Omental fat pad (tissue), 4 donors: ENCODE data around the gene MAPK8IP2. TPM values are rescaled to one million over a fixed set of nuclear protein-coding genes. Genes with fewer than 3 reads are reported as not detected.

ENCODE experiments used
- ATAC-seq: fragments of 150-250 bp; one replicate; pipeline ENCODE4 v1.9.1; 2016; ENCODE audit warnings: mild to moderate bottlenecking, moderate library complexity; ENCODE audit not compliant: low FRiP score
- DNase-seq: peaks from one replicate; pipeline ENCODE4 v3.0.0-alpha.2; 2019; ENCODE audit warnings: low spot score
- CTCF ChIP-seq, 3 donors: fragments of 450-650 bp; IDR thresholded peaks; one replicate each; pipeline ENCODE4 v1.5.1; 2016 to 2017; ENCODE audit warnings: antibody characterized with exemption in 3 of 3, mild to moderate bottlenecking in 3 of 3, moderate library complexity in 2 of 3
- total RNA-seq, 4 donors: library from RNA; depleted of rRNA; stranded (reverse); fragments of >200 nt; gene quantifications; one replicate each; pipeline ENCODE4 v1.1.0, GENCODE V29; 2016

Gene MAPK8IP2
- total RNA-seq, 4 donors from 2014 or later, result 1.6 to 3.1 (median 2.4) TPM

GRCh38 chr22:50620593-50621355 is 20.2 kb downstream of the MAPK8IP2 start:
- DNase-seq, result no peak

GRCh38 chr22:50621356-50621880 is 20.8 kb downstream of the MAPK8IP2 start:
- ATAC-seq (peak; percentile 16), DNase-seq (no peak)
- no peak for TF ChIP-seq CTCF (IDR thresholded peaks at IDR 0.05)

More at GRCh38 chr22:50620593-50621355, 20.2 kb downstream of the MAPK8IP2 start:
- peak; percentile 71 for ATAC-seq
- TF ChIP-seq CTCF (IDR thresholded peaks at IDR 0.05), result peak in 1 of 3 donors; percentile 1

- ATAC-seq, result no peak
- DNase-seq, result no peak
- TF ChIP-seq CTCF (IDR thresholded peaks at IDR 0.05), result no peak
Measured at GRCh38 chr22:50621948-50622722, 21.5 kb downstream of the MAPK8IP2 start.

GRCh38 chr22:50622723-50623327 is 22.2 kb downstream of the MAPK8IP2 start:
- no peak for TF ChIP-seq CTCF (IDR thresholded peaks at IDR 0.05)
- DNase-seq (no peak), ATAC-seq (no peak)

GRCh38 chr22:50624347-50625130 is 23.9 kb downstream of the MAPK8IP2 start:
- ATAC-seq, result no peak
- DNase-seq, result no peak

More at GRCh38 chr22:50624347-50625130, 23.9 kb downstream of the MAPK8IP2 start:
- TF ChIP-seq CTCF (IDR thresholded peaks at IDR 0.05), result no peak
